SU-DHL-6 (cell line): ENCODE measurements around the gene SLC9A3.

Experiments used
- EZH2phosphoT487 ChIP-seq: fragments of 200-600 bp; sonication (generic), shearing (Covaris generic); conservative IDR thresholded peaks from 2 replicates; pipeline ENCODE4 v1.6.1; 2018; ENCODE audit warnings: mild to moderate bottlenecking, antibody characterized with exemption, low read length, moderate library complexity, mixed read lengths
- TF ChIP-seq, protein P1 (sequence below): fragments of 200-600 bp; sonication (generic); IDR thresholded peaks from one replicate; pipeline ENCODE4 v1.5.1; 2017; ENCODE audit warnings: antibody characterized with exemption, mild to moderate bottlenecking, low read length, moderate library complexity; ENCODE audit not compliant: insufficient read depth, poor library complexity, severe bottlenecking

DNA sequence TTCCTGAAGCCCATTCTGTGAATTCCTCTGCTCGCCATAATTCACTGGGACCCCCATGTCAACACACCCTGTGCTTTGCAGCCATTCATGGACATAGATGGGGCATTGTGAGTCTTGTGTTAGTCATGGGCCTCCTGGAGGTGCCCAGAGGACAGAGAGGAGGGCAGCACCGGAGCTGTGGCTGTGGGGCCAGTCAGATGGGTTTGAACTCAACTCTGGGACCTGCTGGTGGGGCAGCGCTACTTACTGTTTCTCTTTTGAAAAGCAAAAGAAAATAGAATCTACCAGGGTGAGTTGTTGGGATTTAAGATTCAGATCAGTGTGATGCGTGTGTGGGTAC, 92.6 kb downstream of the SLC9A3 start:
- TF ChIP-seq, protein P1, sequence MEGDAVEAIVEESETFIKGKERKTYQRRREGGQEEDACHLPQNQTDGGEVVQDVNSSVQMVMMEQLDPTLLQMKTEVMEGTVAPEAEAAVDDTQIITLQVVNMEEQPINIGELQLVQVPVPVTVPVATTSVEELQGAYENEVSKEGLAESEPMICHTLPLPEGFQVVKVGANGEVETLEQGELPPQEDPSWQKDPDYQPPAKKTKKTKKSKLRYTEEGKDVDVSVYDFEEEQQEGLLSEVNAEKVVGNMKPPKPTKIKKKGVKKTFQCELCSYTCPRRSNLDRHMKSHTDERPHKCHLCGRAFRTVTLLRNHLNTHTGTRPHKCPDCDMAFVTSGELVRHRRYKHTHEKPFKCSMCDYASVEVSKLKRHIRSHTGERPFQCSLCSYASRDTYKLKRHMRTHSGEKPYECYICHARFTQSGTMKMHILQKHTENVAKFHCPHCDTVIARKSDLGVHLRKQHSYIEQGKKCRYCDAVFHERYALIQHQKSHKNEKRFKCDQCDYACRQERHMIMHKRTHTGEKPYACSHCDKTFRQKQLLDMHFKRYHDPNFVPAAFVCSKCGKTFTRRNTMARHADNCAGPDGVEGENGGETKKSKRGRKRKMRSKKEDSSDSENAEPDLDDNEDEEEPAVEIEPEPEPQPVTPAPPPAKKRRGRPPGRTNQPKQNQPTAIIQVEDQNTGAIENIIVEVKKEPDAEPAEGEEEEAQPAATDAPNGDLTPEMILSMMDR, result no peak
- TF ChIP-seq EZH2phosphoT487, result no peak
